Erythroblast (primary cell): ENCODE results near the gene ARHGAP30.

Experiments used
- GATA1 ChIP-seq: IDR thresholded peaks from 2 replicates; pipeline ENCODE4 v1.6.1; 2011; ENCODE audit warnings: low read depth, mild to moderate bottlenecking, control low read depth, low read length, moderate library complexity
- POLR2A ChIP-seq: IDR thresholded peaks from 2 replicates; pipeline ENCODE4 v1.6.1; 2011; ENCODE audit warnings: mild to moderate bottlenecking, low read length

DNA sequence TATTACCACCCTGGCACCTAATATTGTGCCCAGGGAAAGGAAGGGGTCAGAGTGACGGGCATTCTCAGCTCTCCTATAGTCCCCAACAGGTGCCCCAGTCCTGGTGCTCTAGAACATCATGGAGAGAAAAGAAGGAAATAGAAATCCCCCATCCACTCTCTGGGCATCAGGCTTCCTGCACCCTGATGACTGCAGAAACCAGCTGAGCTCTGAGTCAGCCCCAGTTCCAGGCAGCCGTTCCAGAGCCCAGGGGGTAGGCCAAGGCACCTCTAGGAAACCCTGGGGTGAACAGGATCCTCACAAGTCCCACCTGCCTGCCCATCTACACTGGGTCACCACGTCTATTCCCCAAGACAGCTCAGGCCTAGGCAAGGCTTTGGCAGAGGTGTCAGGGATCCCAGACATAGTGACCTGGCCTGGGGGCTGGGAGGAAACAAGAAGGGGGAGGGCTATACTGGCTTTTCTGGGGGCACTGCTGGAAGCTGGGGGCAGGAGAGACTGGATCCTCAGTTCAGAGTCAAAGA lies 19.0 kb upstream of the ARHGAP30 start:
- TF ChIP-seq POLR2A (no peak), GATA1 (no peak)
